B cell (primary cell): Measurements from ENCODE around the gene TXN. TPM values are rescaled to one million over a fixed set of nuclear protein-coding genes. Genes with fewer than 3 reads are reported as not detected.

Experiments
- ATAC-seq: fragments of 200-7000 bp; cut with Tn5 transposase; one replicate; pipeline ENCODE4 v1.10.0; 2021; ENCODE audit warnings: low read depth, mild to moderate bottlenecking, moderate number of reproducible peaks, moderate library complexity
- CTCF ChIA-PET: fragments of 350-600 bp; sonication (Branson Sonifier 250); formaldehyde crosslinking; loops from one replicate; lab custom pipeline; 2021; ENCODE audit warnings: antibody characterized with exemption, inconsistent platforms; lab: Charles Lee
- POLR2A ChIA-PET: fragments of 350-600 bp; sonication (Branson Sonifier 250); formaldehyde crosslinking; loops from one replicate; lab custom pipeline; 2021; ENCODE audit warnings: antibody characterized with exemption; lab: Charles Lee
- DNase-seq: peaks from one replicate; pipeline ENCODE4 v3.0.0; 2013
- H2AFZ ChIP-seq: 2 replicates; pipeline ENCODE4 v1.6.1; 2012; ENCODE audit warnings: mild to moderate bottlenecking, low read depth, low read length; ENCODE audit not compliant: insufficient read depth, poor library complexity, severe bottlenecking
- H3K27ac ChIP-seq, 2 donors: 1 replicate in 1 of 2; 2 replicates in 1 of 2; pipeline ENCODE4 v1.5.1; 2012 to 2013; ENCODE audit warnings: low read length in 2 of 2, mild to moderate bottlenecking in 2 of 2, moderate library complexity in 1 of 2
- H3K27me3 ChIP-seq, 4 experiments: fragments of 200-600 bp in 1 of 4; sonication (generic) in 1 of 4; replicated peaks in 1 of 4; 1 replicate in 2 of 4; 2 replicates in 2 of 4; pipeline versions ENCODE4 v1.6.1 to v1.7.0; 2013 to 2016; ENCODE audit warnings: low read length in 3 of 4, mild to moderate bottlenecking in 2 of 4, mixed read lengths in 1 of 4, moderate library complexity in 1 of 4; ENCODE audit not compliant: insufficient read depth in 4 of 4, control insufficient read depth in 3 of 4; ENCODE audit errors: control extremely low read depth in 1 of 4
- H3K36me3 ChIP-seq, 2 experiments: replicated peaks in 1 of 2; 1 replicate in 1 of 2; 2 replicates in 1 of 2; pipeline versions ENCODE4 v1.6.1 to v1.7.1; 2013; ENCODE audit warnings: low read length in 1 of 2; ENCODE audit not compliant: insufficient read depth in 2 of 2, control insufficient read depth in 1 of 2; ENCODE audit errors: control extremely low read depth in 1 of 2, extremely low read depth in 1 of 2
- H3K4me1 ChIP-seq, 2 donors: fragments of 200-600 bp in 1 of 2; sonication (generic) in 1 of 2; 1 replicate in 1 of 2; 2 replicates in 1 of 2; pipeline versions ENCODE4 v1.5.1 to v1.6.1; 2013 to 2017; ENCODE audit warnings: low read length in 2 of 2; ENCODE audit not compliant: control insufficient read depth in 2 of 2, insufficient read depth in 2 of 2
- H3K4me2 ChIP-seq: replicated peaks from 2 replicates; pipeline ENCODE3; 2012; ENCODE audit warnings: mild to moderate bottlenecking, low read depth, low read length; ENCODE audit not compliant: poor library complexity, severe bottlenecking
- H3K4me3 ChIP-seq, 5 experiments: fragments of 200-600 bp in 1 of 5; sonication (generic) in 1 of 5; 1 replicate in 3 of 5; 2 replicates in 2 of 5; pipeline versions ENCODE4 v1.5.1 to v1.7.0; 2011 to 2016; ENCODE audit warnings: low read length in 4 of 5, mild to moderate bottlenecking in 4 of 5, low read depth in 2 of 5, control low read depth in 1 of 5, moderate library complexity in 1 of 5; ENCODE audit not compliant: insufficient read depth in 1 of 5; ENCODE audit errors: control extremely low read depth in 1 of 5, extremely low read depth in 1 of 5
- H3K79me2 ChIP-seq: fragments of 200-600 bp; sonication (generic); one replicate; pipeline ENCODE4 v1.6.0; 2016; ENCODE audit warnings: low read length; ENCODE audit not compliant: control insufficient read depth, insufficient read depth
- H3K9ac ChIP-seq: fragments of 200-600 bp; sonication (generic); 2 replicates; pipeline ENCODE4 v1.6.1; 2017; ENCODE audit warnings: mild to moderate bottlenecking, low read length, moderate library complexity
- H3K9me3 ChIP-seq, 3 donors: one replicate each; pipeline versions ENCODE4 v1.6.1 to v1.7.1; 2013; ENCODE audit warnings: low read length in 2 of 3; ENCODE audit not compliant: control insufficient read depth in 2 of 3, insufficient read depth in 1 of 3; ENCODE audit errors: control extremely low read depth in 1 of 3
- H4K20me1 ChIP-seq: 2 replicates; pipeline ENCODE4 v1.6.0; 2012; ENCODE audit warnings: mild to moderate bottlenecking, low read length; ENCODE audit not compliant: insufficient read depth, control insufficient read depth, poor library complexity, severe bottlenecking
- H3K27ac Mint-ChIP-seq: one replicate; pipeline ENCODE4 v1.8.0; 2021; ENCODE audit warnings: mixed read lengths
- H3K27me3 Mint-ChIP-seq: one replicate; pipeline ENCODE4 v1.8.0; 2021; ENCODE audit warnings: mixed read lengths
- H3K4me1 Mint-ChIP-seq: one replicate; pipeline ENCODE4 v1.8.0; 2021; ENCODE audit warnings: mixed read lengths
- H3K4me3 Mint-ChIP-seq: one replicate; pipeline ENCODE4 v1.8.0; 2021; ENCODE audit warnings: mixed read lengths
- H3K9me3 Mint-ChIP-seq: one replicate; pipeline ENCODE4 v1.8.0; 2022; ENCODE audit warnings: mixed read lengths; ENCODE audit not compliant: insufficient read depth
- CTCF ChIP-seq: fragments of 200-600 bp; IDR thresholded peaks from one replicate; pipeline ENCODE4 v1.8.0; 2022; ENCODE audit warnings: antibody characterized with exemption, mild to moderate bottlenecking
- EZH2 ChIP-seq: IDR thresholded peaks from 2 replicates; pipeline ENCODE4 v1.6.1; 2012; ENCODE audit warnings: borderline replicate concordance, low read depth, mild to moderate bottlenecking, moderate library complexity, low read length; ENCODE audit not compliant: insufficient read depth, poor library complexity, severe bottlenecking
- WGBS: methylation state at CpG from one replicate; pipeline ENCODE4 v1.1.5; 2013; ENCODE audit warnings: missing lambda C conversion rate; ENCODE audit not compliant: insufficient coverage; 5-methylcytosine and 5-hydroxymethylcytosine counted together
- intact Hi-C: fragments of 100-400 bp; cut with micrococcal nuclease; formaldehyde crosslinking; loops from one replicate; pipeline ENCODE4 v1.10.0; 2022
- polyA plus RNA-seq: library from polyadenylated mRNA; depleted of rRNA; stranded (reverse); fragments of >200 nt; gene quantifications from 2 replicates; pipeline ENCODE4 v1.2.3, GENCODE V29; 2012
- total RNA-seq, 2 donors: library from RNA; stranded (reverse); fragments of 120-200 nt in 1 of 2; gene quantifications; 1 replicate in 1 of 2; 2 replicates in 1 of 2; pipeline versions ENCODE4 v1.2.3 to v1.2.4, GENCODE V29; 2013 to 2022

Gene TXN
- total and polyA plus RNA-seq, 2 donors (not counting 1 experiment from before 2014, with no cell fraction given), result 20.2 to 29.0 TPM

GRCh38 chr9:110282018-110282738 is 25.9 kb upstream of the TXN start:
- Histone ChIP-seq H3K27me3 (no peaks in the 10 kb centered on the region), H3K36me3 (no peaks in the 10 kb centered on the region), H3K4me1 (no peaks in the 10 kb centered on the region), H3K4me3 (no peak overlapping the region), H3K79me2 (no peaks in the 10 kb centered on the region), H3K9ac (no peak overlapping the region), H3K27ac (no peak overlapping the region), H3K4me2 (no peak overlapping the region), H4K20me1 (no peaks in the 10 kb centered on the region), H2AFZ (no peak overlapping the region), H3K9me3 (no peaks in the 10 kb centered on the region)
- ChIA-PET CTCF (no interaction called here), POLR2A (no interaction called here)
- intact Hi-C loops, result no loop called here
- Mint-ChIP-seq H3K9me3 (no peaks in the 10 kb centered on the region), H3K27ac (no peak overlapping the region), H3K4me1 (no peaks in the 10 kb centered on the region), H3K27me3 (peaks cover 16% of the 10 kb centered on the region), H3K4me3 (no peak overlapping the region)
- DNase-seq (no peak), ATAC-seq (no peak)
- 69% methylated on average over 2 of the region's 4 CpGs for WGBS
- TF ChIP-seq CTCF, result no peak
- no peak for TF ChIP-seq EZH2

GRCh38 chr9:110278080-110278707 is 21.9 kb upstream of the TXN start:
- Mint-ChIP-seq H3K27me3 (peaks cover 20% of the 10 kb centered on the region), H3K4me1 (no peaks in the 10 kb centered on the region), H3K27ac (no peak overlapping the region), H3K4me3 (no peak overlapping the region), H3K9me3 (no peaks in the 10 kb centered on the region)
- Histone ChIP-seq H4K20me1 (no peaks in the 10 kb centered on the region), H3K9ac (no peak overlapping the region), H3K27ac (no peak overlapping the region), H3K36me3 (no peaks in the 10 kb centered on the region), H2AFZ (no peak overlapping the region), H3K9me3 (no peaks in the 10 kb centered on the region), H3K4me1 (no peaks in the 10 kb centered on the region), H3K79me2 (no peaks in the 10 kb centered on the region), H3K4me3 (no peak overlapping the region), H3K4me2 (no peak overlapping the region), H3K27me3 (no peaks in the 10 kb centered on the region)
- ChIA-PET POLR2A (no interaction called here), CTCF (no interaction called here)
- no peak for TF ChIP-seq EZH2
- TF ChIP-seq CTCF, result no peak
- WGBS, result 100% methylated on average over 2 of the region's 3 CpGs
- intact Hi-C loops, result no loop called here
- no peak for DNase-seq
- no peak for ATAC-seq
